ENCODE measurements around the gene RPS3A. TPM values are rescaled to one million over a fixed set of nuclear protein-coding genes. Genes with fewer than 3 reads are reported as not detected.

RPS3A gene
- total RNA-seq, 1 experiment from 2014 or later = 918 TPM

GRCh38 chr4:151152028-151152427, 52.6 kb downstream of the RPS3A start:
- Histone ChIP-seq H3K4me1 (ENCODE audit: control insufficient read depth, insufficient read depth, low read length) (no peaks in the 10 kb centered on the region), H3K27me3 (ENCODE audit: control insufficient read depth, insufficient read depth, low read length) (no peaks in the 10 kb centered on the region), H3K36me3 (ENCODE audit: control insufficient read depth, insufficient read depth, low read length) (no peaks in the 10 kb centered on the region; the same call in 1 of the 2 replicates), H3K27ac (ENCODE audit: low read length) (no peak overlapping the region), H3K4me3 (ENCODE audit: low read depth in 2 of 2, low read length in 2 of 2) (no peak overlapping the region), H3K9me3 (ENCODE audit: control insufficient read depth, insufficient read depth, low read depth, low read length) (no peaks in the 10 kb centered on the region)
- POLR2A ChIA-PET = no interaction called here
- in situ Hi-C loops (cut with HindIII; ENCODE audit: low pct_unique_long_range_greater_than_20kb, low sequenced_read_pairs) = no loop called here
- TF ChIP-seq POLR2AphosphoS5 (IDR thresholded peaks at IDR 0.05; ENCODE audit: low read depth, low read length) (no peak), TCF7L2 (IDR thresholded peaks at IDR 0.05; ENCODE audit: low read depth, low read length) (no peak), SIN3A (IDR thresholded peaks at IDR 0.05; ENCODE audit: borderline replicate concordance, insufficient read depth, low read depth, low read length) (no peak)
- TF ChIP-seq, protein P1, sequence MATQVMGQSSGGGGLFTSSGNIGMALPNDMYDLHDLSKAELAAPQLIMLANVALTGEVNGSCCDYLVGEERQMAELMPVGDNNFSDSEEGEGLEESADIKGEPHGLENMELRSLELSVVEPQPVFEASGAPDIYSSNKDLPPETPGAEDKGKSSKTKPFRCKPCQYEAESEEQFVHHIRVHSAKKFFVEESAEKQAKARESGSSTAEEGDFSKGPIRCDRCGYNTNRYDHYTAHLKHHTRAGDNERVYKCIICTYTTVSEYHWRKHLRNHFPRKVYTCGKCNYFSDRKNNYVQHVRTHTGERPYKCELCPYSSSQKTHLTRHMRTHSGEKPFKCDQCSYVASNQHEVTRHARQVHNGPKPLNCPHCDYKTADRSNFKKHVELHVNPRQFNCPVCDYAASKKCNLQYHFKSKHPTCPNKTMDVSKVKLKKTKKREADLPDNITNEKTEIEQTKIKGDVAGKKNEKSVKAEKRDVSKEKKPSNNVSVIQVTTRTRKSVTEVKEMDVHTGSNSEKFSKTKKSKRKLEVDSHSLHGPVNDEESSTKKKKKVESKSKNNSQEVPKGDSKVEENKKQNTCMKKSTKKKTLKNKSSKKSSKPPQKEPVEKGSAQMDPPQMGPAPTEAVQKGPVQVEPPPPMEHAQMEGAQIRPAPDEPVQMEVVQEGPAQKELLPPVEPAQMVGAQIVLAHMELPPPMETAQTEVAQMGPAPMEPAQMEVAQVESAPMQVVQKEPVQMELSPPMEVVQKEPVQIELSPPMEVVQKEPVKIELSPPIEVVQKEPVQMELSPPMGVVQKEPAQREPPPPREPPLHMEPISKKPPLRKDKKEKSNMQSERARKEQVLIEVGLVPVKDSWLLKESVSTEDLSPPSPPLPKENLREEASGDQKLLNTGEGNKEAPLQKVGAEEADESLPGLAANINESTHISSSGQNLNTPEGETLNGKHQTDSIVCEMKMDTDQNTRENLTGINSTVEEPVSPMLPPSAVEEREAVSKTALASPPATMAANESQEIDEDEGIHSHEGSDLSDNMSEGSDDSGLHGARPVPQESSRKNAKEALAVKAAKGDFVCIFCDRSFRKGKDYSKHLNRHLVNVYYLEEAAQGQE (IDR thresholded peaks at IDR 0.05; ENCODE audit: insufficient read depth in 1 of 2, low read depth in 2 of 2, low read length in 1 of 2) = no peak
- TF ChIP-seq, protein P2, sequence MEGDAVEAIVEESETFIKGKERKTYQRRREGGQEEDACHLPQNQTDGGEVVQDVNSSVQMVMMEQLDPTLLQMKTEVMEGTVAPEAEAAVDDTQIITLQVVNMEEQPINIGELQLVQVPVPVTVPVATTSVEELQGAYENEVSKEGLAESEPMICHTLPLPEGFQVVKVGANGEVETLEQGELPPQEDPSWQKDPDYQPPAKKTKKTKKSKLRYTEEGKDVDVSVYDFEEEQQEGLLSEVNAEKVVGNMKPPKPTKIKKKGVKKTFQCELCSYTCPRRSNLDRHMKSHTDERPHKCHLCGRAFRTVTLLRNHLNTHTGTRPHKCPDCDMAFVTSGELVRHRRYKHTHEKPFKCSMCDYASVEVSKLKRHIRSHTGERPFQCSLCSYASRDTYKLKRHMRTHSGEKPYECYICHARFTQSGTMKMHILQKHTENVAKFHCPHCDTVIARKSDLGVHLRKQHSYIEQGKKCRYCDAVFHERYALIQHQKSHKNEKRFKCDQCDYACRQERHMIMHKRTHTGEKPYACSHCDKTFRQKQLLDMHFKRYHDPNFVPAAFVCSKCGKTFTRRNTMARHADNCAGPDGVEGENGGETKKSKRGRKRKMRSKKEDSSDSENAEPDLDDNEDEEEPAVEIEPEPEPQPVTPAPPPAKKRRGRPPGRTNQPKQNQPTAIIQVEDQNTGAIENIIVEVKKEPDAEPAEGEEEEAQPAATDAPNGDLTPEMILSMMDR (IDR thresholded peaks at IDR 0.05) = no peak
- CTCF ChIA-PET = no interaction called here
- intact Hi-C loops (cut with micrococcal nuclease; ENCODE audit: unreplicated experiment) = no loop called here
- DNase-seq (ENCODE audit: low read depth, low spot score) (no peak), ATAC-seq (no peak)
- no TSS peak for BruUV-seq (replicated peaks)

GRCh38 chr4:151153585-151153984, 54.2 kb downstream of the RPS3A start:
- Histone ChIP-seq H3K27me3 (ENCODE audit: control insufficient read depth, insufficient read depth, low read length) (no peaks in the 10 kb centered on the region), H3K9me3 (ENCODE audit: control insufficient read depth, insufficient read depth, low read depth, low read length) (no peaks in the 10 kb centered on the region), H3K4me1 (ENCODE audit: control insufficient read depth, insufficient read depth, low read length) (no peaks in the 10 kb centered on the region), H3K4me3 (ENCODE audit: low read depth in 2 of 2, low read length in 2 of 2) (no peak overlapping the region), H3K27ac (ENCODE audit: low read length) (no peak overlapping the region), H3K36me3 (ENCODE audit: control insufficient read depth, insufficient read depth, low read length) (no peaks in the 10 kb centered on the region)
- BruUV-seq (replicated peaks) = no TSS peak
- ChIA-PET CTCF (no interaction called here), POLR2A (no interaction called here)
- in situ Hi-C loops (cut with HindIII; ENCODE audit: low pct_unique_long_range_greater_than_20kb, low sequenced_read_pairs) = no loop called here
- DNase-seq (ENCODE audit: low read depth, low spot score) = no peak
- ATAC-seq = no peak
- intact Hi-C loops (cut with micrococcal nuclease; ENCODE audit: unreplicated experiment) = no loop called here
- no peak for TF ChIP-seq POLR2AphosphoS5 (IDR thresholded peaks at IDR 0.05; ENCODE audit: low read depth, low read length)
- TF ChIP-seq, protein P2 (IDR thresholded peaks at IDR 0.05) = no peak

Other genes with a start within 250 kb of the RPS3A start
- 26.4 TPM for gene LRBA, start 84.3 kb upstream of the RPS3A start, total RNA-seq (2021; ENCODE audit: unreplicated experiment)
- not detected for gene PRSS48, start 177.5 kb downstream of the RPS3A start, total RNA-seq (2021; ENCODE audit: unreplicated experiment)
- gene SH3D19, start 226.0 kb downstream of the RPS3A start, total RNA-seq (2021; ENCODE audit: unreplicated experiment) = 19.8 TPM